Endodermal cell (in vitro differentiated cells): ENCODE data around the gene ELMOD1. TPM values are rescaled to one million over a fixed set of nuclear protein-coding genes. Genes with fewer than 3 reads are reported as not detected.

Source experiments
- DNase-seq: peaks from one replicate; pipeline ENCODE4 v3.0.0-alpha.2; 2017
- H3K27ac ChIP-seq: 2 replicates; pipeline ENCODE4 v1.5.1; 2013; ENCODE audit warnings: mild to moderate bottlenecking, low read depth, low read length, moderate library complexity
- H3K27me3 ChIP-seq: 2 replicates; pipeline ENCODE4 v1.6.1; 2013; ENCODE audit warnings: mild to moderate bottlenecking, low read length, moderate library complexity; ENCODE audit not compliant: insufficient read depth, control insufficient read depth, poor library complexity, severe bottlenecking
- H3K36me3 ChIP-seq: 2 replicates; pipeline ENCODE4 v1.7.0; 2013; ENCODE audit warnings: mild to moderate bottlenecking, low read length, moderate library complexity; ENCODE audit not compliant: control insufficient read depth, insufficient read depth
- H3K4me1 ChIP-seq: one replicate; pipeline ENCODE4 v1.7.0; 2013; ENCODE audit warnings: low read length; ENCODE audit not compliant: control insufficient read depth, insufficient read depth
- H3K4me3 ChIP-seq: 2 replicates; pipeline ENCODE4 v1.5.1; 2013; ENCODE audit warnings: mild to moderate bottlenecking, low read length, moderate library complexity
- H3K9ac ChIP-seq: 2 replicates; pipeline ENCODE4 v1.6.1; 2013; ENCODE audit warnings: mild to moderate bottlenecking, low read length, moderate library complexity; ENCODE audit not compliant: poor library complexity, severe bottlenecking; ENCODE audit errors: extremely low read depth
- H3K9me3 ChIP-seq: 2 replicates; pipeline ENCODE4 v1.6.1; 2013; ENCODE audit warnings: mild to moderate bottlenecking, low read length, moderate library complexity; ENCODE audit not compliant: control insufficient read depth
- H3K27ac Mint-ChIP-seq: 2 replicates; pipeline ENCODE4 v1.8.0; 2020; ENCODE audit warnings: mixed read lengths
- H3K27me3 Mint-ChIP-seq: 2 replicates; pipeline ENCODE4 v1.8.0; 2021; ENCODE audit warnings: mild to moderate bottlenecking, mixed read lengths; ENCODE audit not compliant: insufficient read depth
- H3K36me3 Mint-ChIP-seq: 2 replicates; pipeline ENCODE4 v1.8.0; 2020; ENCODE audit warnings: low read depth, mixed read lengths
- H3K4me1 Mint-ChIP-seq: 2 replicates; pipeline ENCODE4 v1.8.0; 2020; ENCODE audit warnings: mixed read lengths
- H3K4me3 Mint-ChIP-seq: 2 replicates; pipeline ENCODE4 v1.8.0; 2020; ENCODE audit warnings: mild to moderate bottlenecking, moderate library complexity, mixed read lengths
- H3K9me3 Mint-ChIP-seq: 2 replicates; pipeline ENCODE4 v1.8.0; 2020; ENCODE audit warnings: mild to moderate bottlenecking, mixed read lengths
- WGBS, 2 experiments: methylation state at CpG; one replicate each; pipeline versions ENCODE4 v1.1.5 to v1.1.7; 2013; ENCODE audit warnings: missing lambda C conversion rate in 2 of 2, mixed read lengths in 1 of 2; ENCODE audit not compliant: insufficient coverage in 1 of 2, insufficient read length in 1 of 2; 5-methylcytosine and 5-hydroxymethylcytosine counted together
- total RNA-seq, 2 donors: library from RNA; stranded (reverse); fragmentation: NEBNext Ultra II Directional in 1 of 2; extraction: Animal tissue kit (Norgen Biotek cat#: 25700) in 1 of 2; gene quantifications; 2 replicates in 1 of 2; 3 replicates in 1 of 2; pipeline ENCODE4 v1.2.1, GENCODE V29; 2021
- TF ChIP-seq, protein P1 (sequence below): fragments of 200-600 bp; sonication (generic); conservative IDR thresholded peaks from 2 replicates; pipeline ENCODE4 v1.5.0; 2021; ENCODE audit warnings: antibody characterized with exemption, mild to moderate bottlenecking

ELMOD1 gene
- total RNA-seq, 2 donors from 2014 or later: 0.46 to 0.60 TPM

DNA sequence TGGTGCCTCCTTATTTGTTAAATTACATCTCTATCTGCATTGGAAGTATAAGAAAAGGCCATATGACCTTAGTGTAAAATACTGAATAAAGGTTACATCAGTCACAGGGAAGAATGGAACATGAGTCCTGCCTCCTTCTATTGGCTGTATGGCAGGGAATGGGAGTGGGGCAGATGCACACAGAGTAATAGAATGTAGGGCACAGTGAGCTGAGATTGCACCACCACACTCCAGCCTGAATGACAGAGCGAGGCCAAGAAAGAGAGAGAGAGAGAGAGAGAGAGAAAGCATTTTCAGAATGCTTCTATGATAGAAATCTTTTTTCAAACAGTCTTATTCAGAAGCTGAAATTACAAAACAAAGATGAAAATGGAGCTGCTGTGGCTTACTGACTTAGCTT lies 62.1 kb downstream of the ELMOD1 start:
- no peaks in the 10 kb centered on the region for H3K9me3 Mint-ChIP-seq
- TF ChIP-seq, protein P1, sequence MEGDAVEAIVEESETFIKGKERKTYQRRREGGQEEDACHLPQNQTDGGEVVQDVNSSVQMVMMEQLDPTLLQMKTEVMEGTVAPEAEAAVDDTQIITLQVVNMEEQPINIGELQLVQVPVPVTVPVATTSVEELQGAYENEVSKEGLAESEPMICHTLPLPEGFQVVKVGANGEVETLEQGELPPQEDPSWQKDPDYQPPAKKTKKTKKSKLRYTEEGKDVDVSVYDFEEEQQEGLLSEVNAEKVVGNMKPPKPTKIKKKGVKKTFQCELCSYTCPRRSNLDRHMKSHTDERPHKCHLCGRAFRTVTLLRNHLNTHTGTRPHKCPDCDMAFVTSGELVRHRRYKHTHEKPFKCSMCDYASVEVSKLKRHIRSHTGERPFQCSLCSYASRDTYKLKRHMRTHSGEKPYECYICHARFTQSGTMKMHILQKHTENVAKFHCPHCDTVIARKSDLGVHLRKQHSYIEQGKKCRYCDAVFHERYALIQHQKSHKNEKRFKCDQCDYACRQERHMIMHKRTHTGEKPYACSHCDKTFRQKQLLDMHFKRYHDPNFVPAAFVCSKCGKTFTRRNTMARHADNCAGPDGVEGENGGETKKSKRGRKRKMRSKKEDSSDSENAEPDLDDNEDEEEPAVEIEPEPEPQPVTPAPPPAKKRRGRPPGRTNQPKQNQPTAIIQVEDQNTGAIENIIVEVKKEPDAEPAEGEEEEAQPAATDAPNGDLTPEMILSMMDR: no peak
- H3K4me3 Mint-ChIP-seq: no peak overlapping the region
- no peak overlapping the region for H3K27ac Mint-ChIP-seq
- Histone ChIP-seq H3K4me3 (no peak overlapping the region), H3K27ac (no peak overlapping the region), H3K9ac (no peak overlapping the region), H3K9me3 (no peaks in the 10 kb centered on the region), H3K27me3 (no peaks in the 10 kb centered on the region), H3K36me3 (no peaks in the 10 kb centered on the region), H3K4me1 (no peaks in the 10 kb centered on the region)
- 86 to 100% methylated on average over 1 of the region's 1 CpG for WGBS, 2 experiments
- H3K4me1 Mint-ChIP-seq: peaks cover 2% of the 10 kb centered on the region
- DNase-seq: no peak
- H3K36me3 Mint-ChIP-seq: no peaks in the 10 kb centered on the region
- peaks cover 2% of the 10 kb centered on the region for H3K27me3 Mint-ChIP-seq

DNA sequence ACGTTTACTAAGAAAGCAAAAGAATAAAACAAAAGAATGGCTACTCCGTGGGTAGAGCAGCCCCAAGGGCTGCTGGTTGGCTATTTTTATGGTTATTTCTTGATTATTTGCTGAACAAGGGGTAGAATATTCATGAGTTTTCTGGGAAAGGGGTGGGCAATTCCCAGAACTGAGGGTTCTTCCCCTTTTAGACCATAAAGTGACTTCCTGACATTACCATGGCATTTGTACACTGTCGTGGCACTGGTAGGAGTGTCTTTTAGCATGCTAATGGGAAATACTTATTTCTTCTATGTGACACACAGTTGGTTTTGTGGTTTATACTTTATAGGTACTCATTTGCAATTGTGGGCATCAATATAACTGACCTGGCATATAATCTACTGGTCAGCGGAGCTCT lies 64.7 kb downstream of the ELMOD1 start:
- Mint-ChIP-seq H3K4me3 (no peak overlapping the region), H3K4me1 (no peaks in the 10 kb centered on the region), H3K36me3 (no peaks in the 10 kb centered on the region), H3K27me3 (no peaks in the 10 kb centered on the region), H3K9me3 (no peaks in the 10 kb centered on the region), H3K27ac (no peak overlapping the region)
- H3K27me3 ChIP-seq: no peaks in the 10 kb centered on the region
- H3K4me3 ChIP-seq: no peak overlapping the region
- no peaks in the 10 kb centered on the region for H3K4me1 ChIP-seq
- H3K9ac ChIP-seq: no peak overlapping the region
- TF ChIP-seq, protein P1: no peak
- 66 to 100% methylated on average over 1 to 4 of the region's 4 CpGs for WGBS, 2 experiments
- H3K36me3 ChIP-seq: no peaks in the 10 kb centered on the region
- no peak overlapping the region for H3K27ac ChIP-seq
- no peaks in the 10 kb centered on the region for H3K9me3 ChIP-seq
- DNase-seq: no peak

DNA sequence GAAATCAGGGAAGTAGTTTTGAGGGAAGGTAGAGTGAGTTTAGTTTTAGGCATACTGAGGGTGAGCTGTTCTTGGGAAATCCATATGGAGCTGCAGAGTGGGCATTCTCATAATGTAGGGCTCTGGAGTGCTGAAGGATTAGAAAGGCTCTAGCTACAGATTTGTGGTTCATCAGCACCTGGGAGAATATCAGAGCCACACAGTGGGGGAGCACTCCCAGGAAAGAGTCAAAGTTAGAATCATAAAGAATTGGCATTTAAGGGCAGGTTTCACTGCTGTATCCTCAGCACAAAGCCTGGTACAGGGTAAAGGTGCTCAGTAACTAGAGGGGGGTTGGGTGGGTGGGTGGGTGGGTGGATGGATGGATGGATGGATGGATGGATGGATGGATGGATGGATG lies 68.4 kb downstream of the ELMOD1 start:
- Histone ChIP-seq H3K9ac (no peak overlapping the region), H3K27me3 (no peaks in the 10 kb centered on the region), H3K36me3 (no peaks in the 10 kb centered on the region), H3K4me3 (no peak overlapping the region), H3K27ac (no peak overlapping the region), H3K9me3 (no peaks in the 10 kb centered on the region), H3K4me1 (no peaks in the 10 kb centered on the region)
- TF ChIP-seq, protein P1: no peak
- Mint-ChIP-seq H3K4me3 (no peak overlapping the region), H3K27me3 (no peaks in the 10 kb centered on the region), H3K9me3 (no peaks in the 10 kb centered on the region), H3K27ac (no peak overlapping the region), H3K4me1 (no peaks in the 10 kb centered on the region), H3K36me3 (no peaks in the 10 kb centered on the region)
- no peak for DNase-seq
